GM18858 (cell line): Measurements from ENCODE around the gene ASF1B.

Experiments
- ATAC-seq: cut with Tn5 transposase; IDR thresholded peaks from one replicate; pipeline ENCODE4 v1.9.1; 2021; ENCODE audit not compliant: unreplicated experiment

The ASF1B gene

DNA sequence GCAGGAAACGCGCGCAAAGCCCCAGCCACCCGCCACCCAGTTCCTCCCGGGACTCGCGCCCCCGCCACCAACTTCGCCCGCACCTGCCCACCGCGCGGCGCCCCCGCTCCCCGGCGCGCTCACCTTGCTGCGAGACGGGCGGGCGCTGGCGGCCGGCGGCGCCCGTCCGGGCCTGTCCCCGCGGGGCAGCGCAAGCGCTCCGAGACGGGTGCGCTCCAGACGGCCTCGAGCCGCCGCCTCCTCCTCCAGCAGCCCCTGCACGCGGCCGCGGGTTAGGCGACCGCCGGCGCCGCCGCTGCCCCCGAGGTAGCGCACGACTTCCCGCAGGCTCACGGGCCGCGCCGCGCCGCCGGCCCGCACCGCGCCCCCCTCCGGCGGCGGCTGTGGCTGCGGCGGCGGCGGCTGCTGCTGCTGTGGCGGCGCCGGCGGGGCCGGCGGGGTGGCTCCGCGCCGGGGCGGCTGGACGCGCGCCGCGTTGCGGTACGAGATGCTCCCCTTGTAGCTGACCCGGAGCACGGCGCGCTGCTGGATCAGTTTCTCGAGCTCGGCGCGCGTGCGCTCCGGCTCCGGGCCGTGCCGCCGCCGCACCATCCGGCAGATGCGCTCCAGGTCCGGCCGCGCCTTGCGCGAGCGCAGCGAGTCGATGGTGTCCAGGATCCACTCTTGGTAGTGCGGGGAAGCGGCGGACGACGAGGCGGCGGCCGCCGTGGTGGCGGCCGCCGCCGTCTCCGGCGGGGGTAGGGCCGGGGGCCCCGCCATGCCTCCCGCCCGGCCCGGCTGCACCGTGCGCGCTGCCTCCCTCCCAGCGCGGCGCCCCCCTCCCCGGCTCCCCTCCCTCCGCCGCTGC is 46.5 kb downstream of the ASF1B start:
- no peak for ATAC-seq

DNA sequence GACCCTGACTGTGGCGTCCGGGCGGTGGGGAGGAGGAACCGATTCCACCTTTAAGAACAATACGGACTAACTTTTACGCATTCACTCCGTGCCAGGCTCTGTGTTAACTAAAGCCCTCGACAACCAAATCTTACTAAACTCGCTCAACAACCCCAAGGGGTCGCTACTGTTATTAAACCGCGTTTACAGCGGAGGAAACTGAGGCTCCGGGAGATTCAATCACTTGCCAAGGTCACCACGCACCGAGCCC is 47.1 kb downstream of the ASF1B start:
- no peak for ATAC-seq

DNA sequence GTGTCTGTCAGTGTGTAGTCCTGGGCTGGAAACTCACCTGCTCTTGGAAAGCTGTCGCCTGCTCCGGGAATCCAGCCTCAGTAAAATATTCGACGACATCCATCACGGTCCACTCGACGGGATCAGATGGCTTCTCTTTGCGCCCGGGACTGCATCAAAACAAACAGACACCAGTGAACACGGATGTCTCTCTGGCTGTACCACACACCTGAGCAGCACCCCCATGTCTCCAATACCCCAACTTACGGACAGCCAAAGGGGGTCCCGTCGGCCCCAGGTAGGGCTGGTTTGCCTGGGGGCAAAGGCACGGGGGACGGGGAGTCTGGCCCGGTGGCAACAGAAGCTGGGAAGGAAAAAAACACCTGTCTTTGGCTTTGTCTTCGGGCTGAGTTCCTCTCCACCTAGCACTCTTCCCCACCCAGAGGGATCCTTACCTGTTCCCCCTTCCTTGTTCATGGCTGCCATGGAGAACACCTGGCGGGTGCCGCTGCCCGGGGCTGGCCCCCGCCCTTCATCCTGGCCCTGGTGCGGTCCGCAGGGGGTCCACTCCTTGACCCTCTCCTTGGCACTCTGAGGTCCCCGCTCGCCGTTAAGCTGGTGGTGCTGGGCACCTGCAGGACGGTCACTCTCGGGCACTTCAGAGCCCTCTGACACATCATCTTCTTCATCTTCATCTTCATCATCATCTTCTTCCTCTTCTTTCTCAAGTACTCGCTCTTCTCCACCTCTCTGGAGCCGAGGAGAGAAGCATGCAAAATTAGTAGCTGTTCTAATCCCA is 47.6 kb downstream of the ASF1B start:
- no peak for ATAC-seq

DNA sequence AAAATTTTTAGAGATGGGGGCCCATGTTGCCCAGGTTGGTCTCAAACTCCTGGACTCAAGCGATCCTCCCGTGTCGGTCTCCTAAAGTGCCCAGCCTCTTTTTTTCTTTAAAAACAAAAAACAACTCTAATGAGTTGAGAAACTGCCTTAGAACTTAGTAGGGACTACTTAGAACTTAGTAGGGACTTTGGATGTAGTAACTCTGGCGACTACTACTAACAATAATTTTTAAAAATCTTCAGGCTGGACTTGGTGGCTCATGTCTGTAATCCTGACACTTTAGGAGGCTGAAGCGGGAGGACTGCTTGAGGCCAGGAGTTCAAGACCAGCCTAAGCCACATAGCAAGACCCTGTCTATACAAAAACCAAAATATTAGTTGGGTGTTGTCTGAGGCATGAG is 50.3 kb downstream of the ASF1B start:
- ATAC-seq, result no peak

DNA sequence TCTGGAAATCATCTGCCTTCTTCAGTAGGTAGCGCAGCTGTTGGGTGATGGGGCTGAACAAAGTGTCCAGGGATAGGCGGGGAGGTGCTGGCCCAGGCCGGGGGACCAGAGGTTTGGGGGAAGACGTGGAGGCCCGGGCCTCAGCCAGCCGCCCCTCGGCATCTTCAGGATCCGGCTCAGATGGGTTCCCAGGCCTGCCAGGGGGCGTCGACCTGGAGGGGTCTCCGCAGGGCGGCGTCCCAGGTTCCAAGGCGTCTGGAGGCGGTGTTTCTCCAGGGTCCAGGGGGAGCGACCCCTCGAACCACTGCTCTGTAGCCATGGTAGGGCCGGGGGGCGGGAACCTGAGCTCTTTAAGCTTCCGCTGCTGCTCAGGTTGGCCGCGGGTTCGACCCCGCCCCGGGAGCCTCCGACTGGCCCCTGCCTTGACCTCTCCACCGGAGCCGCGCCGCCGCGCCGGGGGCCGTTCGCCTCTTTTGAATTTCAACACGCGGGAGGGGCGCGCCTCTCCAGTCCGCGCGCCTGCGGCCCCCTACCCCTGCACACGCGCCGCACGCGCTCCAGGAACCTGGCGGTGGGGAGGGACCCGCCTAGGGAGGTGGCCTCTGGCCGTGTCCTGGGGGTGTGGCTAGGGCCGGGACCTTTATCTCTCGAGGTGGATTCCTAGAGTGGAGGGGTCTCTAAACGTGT is 50.9 kb downstream of the ASF1B start, which contains the start of gene C19orf67:
C19orf67 (minus strand) TSS at position 475 of the 687 bp plus-strand sequence; CDS start at position 319, 156 bp downstream.
- no peak for ATAC-seq

DNA sequence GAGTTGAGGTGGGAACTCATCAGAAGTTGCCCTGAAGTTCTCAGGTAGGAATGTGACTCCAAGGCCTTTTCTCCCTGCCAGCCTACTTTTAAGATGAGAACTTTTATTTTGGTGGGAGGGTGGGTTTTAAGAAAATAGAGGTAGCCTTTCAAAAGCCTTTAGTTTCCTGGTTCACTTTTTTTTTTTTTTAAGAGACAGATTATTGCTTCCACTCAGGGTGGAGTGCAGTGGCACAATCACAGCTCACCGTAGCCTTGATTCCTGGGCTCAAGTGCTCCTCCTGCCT is 53.8 kb downstream of the ASF1B start:
- ATAC-seq, result no peak

DNA sequence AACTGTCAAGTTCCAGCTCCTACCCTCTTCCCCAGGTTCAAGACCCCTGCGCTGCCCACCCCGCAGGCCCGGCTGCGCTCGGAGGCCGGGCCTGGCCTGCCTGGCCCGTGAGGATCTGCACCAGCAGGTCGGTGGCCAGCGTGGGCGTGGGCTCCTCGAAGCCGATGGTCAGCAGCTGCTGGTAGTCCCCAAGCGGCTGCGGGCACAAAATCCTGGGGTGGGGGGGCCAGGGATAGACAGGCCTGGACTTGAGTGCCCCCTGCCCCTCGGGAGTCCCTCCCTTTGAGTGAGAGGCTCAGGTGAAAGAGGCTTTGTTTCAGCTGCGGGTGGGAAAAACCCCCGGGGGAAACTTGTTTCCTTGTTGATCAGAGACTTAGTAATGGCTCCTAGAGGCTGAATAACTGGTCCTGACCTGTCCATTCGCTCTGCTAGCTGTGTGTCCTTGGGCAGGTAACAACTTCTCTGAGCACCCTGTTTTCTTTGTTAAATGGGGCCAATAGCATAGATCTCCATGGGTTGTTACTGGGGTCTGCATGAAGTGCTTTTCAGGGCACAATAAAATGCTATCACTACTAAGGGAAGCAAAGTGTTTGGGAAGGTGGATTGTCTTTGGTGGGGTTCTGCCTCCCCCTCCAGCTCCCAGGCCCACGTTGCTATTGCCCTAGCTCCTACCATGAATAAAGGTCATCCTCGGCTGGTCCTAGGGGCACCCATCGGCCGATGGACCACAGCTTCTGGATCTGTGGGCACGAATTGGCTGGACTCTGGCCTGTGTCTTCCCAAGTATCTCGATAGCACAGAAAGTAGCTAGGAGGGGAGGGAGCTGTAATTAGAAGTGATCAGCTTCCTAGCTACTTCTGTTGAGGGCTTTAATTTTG is 54.4 kb downstream of the ASF1B start:
- peak; percentile 14 for ATAC-seq

DNA sequence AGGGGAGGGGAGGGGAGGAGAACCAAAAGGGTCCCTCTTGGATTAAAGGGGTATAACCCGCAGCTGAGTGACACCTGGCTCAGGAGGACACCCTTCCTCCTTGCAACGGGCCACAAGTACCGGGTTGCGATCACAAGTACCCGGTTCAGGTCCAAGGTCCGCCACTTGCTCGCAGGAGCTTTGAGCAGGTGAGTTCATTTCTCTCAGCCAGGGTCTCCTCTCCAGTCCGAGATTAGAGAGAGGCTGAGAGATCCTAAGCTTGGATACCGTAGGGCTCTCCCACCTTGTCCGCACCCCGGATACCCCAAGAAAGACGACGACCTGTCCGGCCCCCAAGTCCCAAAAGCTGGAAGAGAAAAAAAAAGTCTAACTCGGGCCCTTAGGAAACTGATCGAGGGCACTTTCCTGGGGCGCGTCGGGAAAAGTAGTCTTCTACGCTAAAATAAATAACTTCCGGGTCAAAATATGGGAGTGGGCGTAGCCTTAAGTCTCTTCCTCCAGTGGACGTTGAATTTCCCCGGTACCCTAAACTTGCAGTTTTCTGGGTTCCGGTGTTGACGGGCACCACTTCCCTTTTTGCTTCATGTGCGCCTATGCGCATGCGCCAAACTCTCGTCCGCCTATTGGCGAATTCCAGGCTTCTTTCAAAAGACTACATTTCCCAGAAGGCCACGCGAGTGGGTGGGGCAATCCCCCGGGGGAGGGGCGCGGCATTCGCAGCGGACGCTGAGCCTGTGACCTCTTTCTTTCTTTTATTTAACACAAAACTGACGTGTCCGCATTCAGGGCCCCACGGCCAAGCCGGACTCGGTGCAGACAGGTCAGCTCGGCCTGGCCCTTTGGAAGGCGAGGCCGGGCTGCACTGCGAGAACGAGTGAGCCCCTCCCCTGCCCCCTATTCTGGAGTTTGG is 55.2 kb downstream of the ASF1B start:
- ATAC-seq, result peak; percentile 79

DNA sequence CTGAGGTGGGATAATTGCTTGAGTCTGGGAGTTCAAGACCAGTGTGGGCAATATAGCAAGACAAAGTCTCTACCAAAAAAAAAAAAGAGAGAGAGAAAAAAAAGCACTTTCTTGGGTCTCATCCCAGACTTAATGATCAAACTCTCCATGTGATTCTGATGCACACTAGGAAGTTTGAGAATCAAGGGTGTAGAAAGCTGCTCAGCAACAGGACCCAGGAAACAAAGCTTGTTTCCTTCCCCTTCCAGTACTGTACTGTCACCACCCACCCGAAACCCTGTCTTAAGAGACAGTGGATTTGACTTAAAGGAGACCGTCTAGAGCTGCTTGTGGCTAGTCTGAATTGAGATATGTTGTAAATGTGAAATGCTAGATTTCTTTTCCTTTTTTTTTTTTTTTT is 58.0 kb downstream of the ASF1B start:
- ATAC-seq, result no peak

DNA sequence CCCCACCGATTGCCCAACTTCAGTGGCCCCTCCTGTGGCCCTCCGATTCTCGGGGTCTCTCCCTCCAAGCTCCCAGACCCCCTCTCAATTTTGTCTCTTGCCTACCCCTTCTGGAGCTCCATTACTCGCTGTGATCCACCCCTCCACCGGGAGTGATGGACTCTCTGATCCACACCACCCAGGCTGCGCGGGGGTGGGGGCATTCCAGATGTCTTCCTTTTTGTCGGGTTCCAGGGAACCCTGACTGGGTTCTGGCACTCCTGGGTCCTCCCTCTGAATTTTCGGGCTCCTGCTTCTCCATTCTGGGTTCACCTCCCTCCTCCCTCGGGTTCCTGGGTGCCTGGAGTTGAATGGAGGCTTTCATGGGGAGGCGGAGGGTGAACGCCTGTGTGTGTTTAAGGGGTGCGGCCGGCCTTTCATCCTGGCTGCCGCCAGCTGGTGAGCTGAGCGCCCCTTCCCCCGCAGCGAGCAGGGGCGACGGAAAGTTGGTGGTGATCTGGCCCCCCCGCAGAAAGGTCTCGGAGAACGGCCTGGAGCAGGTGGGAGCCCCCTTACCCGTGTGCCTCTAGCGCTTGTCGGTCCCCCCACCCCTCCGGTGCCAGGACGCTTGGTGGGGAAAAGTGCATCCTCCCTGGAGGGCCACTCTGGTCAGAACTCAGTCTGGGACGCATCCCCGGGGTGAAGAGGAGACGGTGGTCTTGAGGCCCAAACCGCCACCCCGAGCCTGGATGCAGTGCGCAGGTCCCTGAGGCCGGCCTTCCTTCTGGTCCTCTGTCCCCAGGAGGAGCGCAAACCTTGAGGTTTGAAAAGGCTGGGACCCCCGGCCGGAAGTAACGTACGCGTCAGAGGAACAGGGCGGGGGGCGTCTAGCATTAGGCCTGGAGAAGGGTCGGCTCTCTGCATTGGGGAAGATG is 62.2 kb downstream of the ASF1B start:
- ATAC-seq, result no peak

DNA sequence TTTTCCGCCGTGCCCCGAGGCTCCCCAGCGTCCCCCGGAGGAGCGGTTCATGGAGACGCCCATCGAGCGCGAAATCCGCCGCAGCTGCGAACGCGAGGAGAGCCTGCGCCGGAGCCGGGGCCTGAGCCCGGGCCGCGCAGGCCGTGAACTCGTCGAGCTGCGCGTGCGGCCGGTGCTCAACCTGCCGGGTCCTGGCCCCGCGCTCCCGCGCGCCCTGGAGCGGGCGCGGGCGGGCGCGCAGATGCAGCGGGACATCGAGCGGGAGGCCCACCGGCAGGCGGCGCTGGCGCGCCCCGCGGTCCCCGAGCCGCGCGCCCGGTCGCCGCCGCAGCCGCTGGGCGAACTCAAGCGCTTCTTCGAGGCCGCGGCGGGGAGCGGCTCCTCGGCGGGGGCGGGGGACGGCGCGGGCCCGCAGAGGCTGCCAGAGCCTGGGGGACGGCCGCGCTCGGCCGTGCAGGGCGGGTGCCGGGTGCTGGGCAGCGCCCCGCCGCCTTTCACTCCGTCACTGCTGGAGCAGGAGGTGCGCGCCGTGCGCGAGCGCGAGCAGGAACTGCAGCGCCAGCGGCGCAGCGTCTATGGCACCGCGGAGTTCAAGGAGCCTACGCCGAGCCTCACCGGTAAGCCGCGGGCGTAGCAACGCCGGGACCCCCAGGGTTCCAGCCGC is 63.0 kb downstream of the ASF1B start:
- ATAC-seq, result no peak

DNA sequence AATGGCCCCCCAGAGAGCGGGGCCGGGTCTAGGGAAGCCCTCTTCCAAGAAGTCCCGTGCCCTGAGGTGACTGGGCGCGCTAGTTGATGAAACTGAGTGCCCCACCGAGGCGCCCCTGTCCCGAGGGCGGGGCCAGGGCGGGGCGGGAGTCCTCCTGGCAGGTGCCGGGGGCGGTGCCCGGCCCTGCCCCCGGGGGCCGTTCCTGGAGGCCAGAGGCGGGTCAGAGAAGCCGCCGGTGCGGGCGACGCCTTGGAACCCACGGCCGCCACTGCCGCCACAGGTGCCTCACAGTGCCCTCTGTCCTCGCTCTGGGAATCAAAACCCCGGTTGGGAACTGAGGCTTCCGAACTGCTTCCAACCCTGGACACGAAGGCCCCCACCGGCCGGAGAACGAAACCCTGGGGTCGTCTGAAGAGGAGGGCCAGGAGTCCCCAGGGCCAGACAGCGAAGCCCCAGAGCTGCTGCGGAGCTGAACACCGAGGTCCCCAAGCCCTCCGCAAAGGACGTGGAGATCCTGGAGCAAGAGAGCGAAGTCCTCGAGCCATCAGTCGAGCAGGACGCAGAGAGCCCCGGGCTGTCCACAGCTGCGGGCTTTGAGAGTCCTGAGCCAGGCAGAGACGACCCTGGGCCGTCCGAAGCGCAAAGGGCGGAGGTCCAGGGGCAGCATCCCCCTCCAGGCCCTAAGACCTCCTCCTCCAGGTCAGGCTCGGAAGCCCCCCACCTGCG is 63.7 kb downstream of the ASF1B start, which contains the start of gene MISP3:
MISP3 (plus strand) TSS at position 252 of the 726 bp plus-strand sequence. CDS start 524 bp downstream, outside the sequence.
- no peak for ATAC-seq

DNA sequence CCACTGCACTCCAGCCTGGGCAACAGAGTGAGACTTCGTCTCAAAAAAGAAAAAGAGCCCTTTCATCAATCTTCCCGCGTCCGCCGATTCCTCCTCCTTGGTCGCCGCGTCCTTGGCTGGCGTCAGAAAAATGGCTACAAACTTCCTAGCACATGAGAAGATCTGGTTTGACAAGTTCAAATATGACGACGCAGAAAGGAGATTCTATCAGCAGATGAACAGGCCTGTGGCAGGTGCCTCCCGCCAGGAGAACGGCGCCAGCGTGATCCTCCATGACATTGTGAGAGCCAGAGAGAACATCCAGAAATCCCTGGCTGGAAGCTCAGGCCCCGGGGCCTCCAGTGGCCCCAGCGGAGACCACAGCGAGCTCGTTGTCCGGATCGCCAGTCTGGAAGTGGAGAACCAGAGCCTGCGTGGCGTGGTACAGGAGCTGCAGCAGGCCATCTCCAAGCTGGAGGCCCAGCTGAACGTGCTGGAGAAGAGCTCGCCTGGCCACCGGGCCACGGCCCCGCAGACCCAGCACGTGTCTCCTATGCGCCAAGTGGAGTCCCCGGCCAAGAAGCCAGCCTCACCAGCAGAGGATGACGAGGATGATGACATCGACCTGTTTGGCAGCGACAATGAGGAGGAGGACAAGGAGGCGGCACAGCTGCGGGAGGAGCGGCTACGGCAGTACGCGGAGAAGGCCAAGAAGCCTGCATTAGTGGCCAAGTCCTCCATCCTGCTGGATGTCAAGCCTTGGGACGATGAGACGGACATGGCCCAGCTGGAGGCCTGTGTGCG is 65.9 kb downstream of the ASF1B start:
- ATAC-seq, result no peak
